ENCODE results near the gene NCEH1.
"Not testable (repeated sequence)": the region's sequence is repeated elsewhere in the genome, so short reads cannot be mapped to it uniquely, and the experiment has no call there.

Gene NCEH1, protein sequence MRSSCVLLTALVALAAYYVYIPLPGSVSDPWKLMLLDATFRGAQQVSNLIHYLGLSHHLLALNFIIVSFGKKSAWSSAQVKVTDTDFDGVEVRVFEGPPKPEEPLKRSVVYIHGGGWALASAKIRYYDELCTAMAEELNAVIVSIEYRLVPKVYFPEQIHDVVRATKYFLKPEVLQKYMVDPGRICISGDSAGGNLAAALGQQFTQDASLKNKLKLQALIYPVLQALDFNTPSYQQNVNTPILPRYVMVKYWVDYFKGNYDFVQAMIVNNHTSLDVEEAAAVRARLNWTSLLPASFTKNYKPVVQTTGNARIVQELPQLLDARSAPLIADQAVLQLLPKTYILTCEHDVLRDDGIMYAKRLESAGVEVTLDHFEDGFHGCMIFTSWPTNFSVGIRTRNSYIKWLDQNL

DNA sequence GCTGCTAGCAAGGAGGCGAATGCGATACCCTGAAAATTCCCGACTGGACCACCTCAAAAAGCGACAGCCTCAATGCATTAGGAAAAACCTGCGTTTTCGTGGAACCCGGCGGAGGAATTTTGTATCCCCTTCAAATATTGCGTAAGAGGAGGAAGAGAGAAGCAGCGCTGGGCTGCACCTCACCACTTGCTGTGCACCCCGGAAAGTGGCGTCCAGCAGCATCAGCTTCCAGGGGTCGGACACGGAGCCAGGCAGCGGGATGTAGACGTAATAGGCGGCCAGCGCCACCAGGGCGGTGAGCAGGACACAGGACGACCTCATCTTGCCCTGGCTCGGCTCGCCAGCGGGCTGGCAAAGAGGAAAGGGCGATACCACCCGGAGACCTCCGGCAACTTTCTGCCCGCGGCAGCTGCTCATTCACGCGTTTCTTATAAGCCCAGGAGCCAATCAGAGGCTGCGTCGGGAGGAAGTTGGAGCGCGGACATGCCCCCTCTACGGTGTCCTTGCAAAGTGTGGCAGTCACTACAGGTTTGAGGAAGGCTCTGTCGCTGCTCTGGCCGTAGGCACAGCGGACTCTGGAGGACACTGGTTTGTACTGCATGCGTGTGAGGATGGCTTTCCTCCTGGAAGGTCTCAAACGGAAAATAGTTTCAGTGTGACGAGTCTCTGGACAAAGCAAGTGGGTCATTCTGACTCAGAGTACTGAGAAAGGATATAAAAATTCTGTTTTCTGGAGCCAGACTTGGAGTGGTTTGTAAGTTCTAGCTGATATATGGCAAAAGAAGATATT lies at the start of gene NCEH1:
NCEH1 (minus strand) TSS at position 404 of the 790 bp plus-strand sequence; CDS start at position 321, 83 bp downstream.
- DNase-seq (ENCODE audit: low read depth in 2 of 2): peak; percentile 39 to 60

DNA sequence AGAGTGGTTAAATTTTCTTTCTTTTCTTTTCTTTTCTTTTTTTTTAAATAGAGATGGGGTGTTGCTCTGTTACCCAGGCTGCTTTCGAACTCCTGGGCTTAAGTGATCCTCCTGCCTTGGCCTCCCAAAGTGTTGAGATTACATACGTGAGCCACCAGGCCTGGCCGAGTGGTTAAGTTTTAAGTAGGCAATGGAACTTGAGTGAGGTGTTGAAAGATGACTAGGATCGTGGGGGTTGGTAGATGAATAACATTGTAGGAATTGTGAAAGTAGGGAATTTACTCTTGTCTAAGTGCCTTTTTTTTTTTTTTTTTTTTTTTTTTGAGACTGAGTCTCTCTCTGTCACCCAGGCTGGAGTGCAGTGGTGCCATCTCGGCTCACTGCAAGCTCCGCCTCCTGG lies 49.5 kb upstream of the NCEH1 start:
- DNase-seq (ENCODE audit: low read depth in 2 of 2): not testable (repeated sequence)

DNA sequence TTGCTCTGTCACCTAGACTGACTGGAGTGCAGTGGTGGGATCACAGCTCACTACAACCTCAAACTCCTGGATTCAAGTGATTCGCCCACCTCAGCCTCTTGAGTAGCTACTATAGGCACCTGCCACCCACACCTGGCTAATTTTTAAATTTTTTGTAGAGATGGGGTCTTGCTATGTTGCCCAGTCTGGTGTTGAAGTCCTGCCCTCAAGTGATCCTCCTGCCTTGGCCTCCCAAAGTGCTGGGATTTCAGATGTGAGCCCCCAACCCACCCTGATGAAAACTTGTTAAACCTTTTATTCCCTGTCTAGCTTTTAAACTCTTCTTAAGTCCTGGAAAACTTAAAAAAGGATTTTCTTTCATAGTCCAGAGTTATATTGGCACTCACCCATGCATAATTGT lies 42.3 kb upstream of the NCEH1 start:
- DNase-seq (ENCODE audit: low read depth in 2 of 2): no peak

DNA sequence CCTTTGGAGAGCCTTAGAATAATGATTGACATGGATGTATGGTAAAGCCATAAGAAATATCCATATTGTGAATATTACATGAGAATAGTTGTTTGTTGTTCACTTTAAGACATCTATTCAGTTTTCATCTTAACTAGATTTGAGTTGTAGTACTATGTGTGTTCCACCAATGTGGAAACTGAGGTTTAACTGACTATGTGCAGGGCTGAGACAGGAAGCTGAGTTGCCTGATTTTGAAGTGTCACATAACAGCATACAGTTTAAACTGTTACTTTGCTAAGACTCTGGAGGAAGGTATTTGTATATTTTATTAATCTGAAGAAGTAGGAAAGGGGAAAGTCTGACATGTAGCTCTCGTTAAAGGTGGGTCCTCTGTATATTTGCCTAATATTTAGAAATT lies 41.8 kb upstream of the NCEH1 start:
- no peak for DNase-seq (ENCODE audit: low read depth in 2 of 2)

DNA sequence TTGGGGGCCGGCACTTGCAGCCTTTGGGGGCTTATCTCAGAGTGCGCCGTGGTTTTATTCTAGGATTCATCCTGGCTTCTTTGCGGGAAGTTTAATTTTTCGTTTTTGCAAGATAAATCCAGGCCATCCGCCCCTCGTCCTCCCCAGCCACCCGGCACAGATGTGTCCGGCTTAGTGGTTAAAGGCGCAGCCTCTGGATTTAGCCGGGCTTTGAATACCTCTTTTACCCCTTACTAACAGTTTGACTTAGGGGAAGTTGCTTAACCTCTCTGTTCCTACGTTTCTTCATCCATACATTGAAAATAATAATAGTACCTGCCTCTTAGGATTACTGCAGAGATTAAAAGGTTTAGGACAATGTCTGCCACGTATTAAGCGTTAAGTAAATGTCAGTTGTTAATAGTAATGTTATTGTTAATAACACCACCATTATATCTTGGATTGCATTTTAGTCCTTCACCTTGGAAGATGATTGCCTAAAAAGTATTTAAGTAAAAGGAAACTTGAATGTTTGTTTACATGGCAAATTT lies 40.4 kb upstream of the NCEH1 start:
- DNase-seq (ENCODE audit: low read depth in 2 of 2): no peak

DNA sequence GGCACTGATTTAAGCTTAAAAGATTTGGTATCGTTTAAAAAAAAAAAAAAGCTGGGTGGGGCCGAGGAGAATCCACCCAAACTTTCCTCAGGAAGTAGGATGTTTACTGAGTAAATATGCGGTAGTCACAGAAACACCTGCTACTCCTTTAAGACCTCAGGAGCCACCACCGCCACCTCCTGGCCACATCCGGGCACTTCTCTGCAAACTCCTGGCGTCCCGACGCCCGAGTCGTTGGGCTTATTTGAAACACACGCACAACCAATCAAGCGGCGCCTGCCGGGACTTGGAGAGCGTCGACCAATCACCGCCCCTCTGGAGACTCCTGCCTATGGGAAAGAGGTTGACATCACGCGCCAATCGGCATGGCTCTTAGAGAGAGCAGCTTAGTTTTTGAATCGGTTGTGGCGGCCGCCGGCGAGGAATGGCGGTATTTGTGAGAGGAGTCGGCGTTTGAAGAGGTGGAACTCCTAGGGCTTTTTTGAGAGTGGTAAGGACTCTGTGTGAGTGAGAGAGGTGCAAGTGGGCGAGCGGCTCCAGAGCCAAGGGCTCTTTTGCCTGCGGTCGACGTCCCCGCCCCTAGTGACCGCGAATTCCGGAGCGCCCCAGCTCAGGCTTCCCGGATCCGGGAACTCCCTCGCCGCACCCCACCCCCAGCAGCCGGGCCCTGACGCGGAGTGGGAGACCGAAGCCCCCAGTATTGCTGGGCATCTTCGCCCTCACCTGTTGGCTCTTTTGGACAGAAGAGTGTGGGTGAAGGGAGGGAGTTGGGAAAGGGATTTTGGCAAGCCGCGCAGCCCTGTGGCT lies 39.7 kb upstream of the NCEH1 start, which contains the start of gene ECT2:
ECT2 (plus strand) TSS at position 359 of the 807 bp plus-strand sequence. CDS start 3,805 bp downstream, outside the sequence.
- peak; percentile 94 to 97 for DNase-seq (ENCODE audit: low read depth in 2 of 2)

DNA sequence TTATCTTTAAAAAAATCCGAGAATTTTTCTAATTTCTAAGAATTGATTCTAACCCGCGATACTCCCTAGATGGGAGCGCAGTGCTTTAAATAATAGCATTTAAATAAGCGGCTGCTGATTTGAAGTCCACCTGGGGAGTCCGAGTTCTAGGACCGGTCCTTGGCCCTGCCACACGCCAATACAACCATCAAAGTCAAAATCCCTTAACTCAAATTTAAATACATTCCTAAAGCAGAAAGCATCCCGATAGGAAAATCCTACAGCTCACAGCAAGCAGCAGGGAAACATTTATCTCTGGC lies 39.2 kb upstream of the NCEH1 start:
- DNase-seq (ENCODE audit: low read depth in 2 of 2): no peak

DNA sequence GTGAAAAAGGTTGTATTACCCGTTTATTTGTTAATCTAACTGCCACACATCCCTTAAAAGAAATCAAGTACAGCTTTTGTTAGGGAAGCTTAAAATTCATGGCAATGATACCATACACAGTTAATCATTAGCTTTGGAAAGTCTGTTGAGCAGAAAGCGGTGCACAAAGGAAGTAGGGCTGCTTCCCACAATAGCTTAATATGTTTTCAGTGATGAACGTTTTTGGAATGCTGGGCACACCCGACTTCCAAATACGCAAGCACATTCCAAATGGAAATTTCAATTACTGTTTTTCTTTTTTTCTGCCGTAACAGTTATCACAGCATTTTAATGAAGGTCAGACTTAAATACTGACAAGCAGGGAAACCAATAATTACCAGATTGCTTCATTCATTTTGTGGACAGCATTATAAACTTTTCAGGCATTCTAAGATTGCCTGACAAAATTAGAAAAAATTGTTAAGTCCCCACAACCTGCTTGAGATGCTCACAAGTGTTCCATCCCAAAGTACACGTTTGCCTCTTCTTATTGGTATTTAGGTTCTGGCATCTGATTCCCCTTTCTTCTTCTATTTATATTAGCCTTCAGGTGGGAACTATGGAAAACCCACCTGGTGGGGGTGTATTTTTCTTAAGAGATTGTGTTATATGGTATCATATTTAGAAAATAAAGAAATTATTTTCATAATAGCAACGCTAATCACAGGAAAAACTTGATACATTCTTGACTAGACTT lies 38.5 kb upstream of the NCEH1 start:
- no peak for DNase-seq (ENCODE audit: low read depth in 2 of 2)

DNA sequence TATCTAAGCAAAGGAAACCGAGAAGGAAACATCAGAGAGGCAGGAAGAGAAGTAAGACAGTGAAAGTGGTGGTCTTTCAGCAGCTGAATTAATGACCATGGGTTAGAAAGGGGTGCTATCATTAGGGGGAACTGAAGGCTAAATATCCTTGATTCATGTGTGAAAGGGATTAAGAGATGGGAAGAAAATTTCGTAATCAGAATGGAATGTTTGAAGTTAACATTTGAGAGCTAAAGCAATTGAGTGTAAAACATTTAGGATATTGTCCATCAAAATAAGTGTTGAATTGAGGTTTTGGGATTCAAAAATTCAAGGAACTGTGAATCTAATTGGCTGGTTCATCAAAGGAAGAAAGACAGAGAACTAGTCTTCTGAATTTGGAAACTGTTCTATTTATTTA lies 35.6 kb upstream of the NCEH1 start:
- DNase-seq (ENCODE audit: low read depth in 2 of 2): no peak

DNA sequence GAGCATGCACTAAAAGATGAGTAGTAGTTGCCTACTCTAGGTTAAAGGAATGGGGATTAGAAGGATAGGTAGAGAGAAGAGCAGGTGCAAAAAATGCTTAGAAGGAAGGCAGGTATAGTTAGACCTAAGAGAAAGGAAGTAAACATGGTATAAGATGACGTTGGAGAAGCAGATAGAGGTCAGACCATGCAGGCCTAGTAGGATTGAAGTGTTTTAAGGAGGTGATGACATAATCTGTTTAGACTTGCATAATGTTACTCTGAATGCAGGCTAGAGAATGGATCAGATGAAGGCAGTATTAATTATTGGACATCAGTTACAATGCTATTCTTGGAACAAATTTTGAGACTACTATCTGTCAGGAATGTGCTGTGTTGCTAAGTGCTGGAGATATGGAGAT lies 28.6 kb upstream of the NCEH1 start:
- DNase-seq (ENCODE audit: low read depth in 2 of 2): no peak

DNA sequence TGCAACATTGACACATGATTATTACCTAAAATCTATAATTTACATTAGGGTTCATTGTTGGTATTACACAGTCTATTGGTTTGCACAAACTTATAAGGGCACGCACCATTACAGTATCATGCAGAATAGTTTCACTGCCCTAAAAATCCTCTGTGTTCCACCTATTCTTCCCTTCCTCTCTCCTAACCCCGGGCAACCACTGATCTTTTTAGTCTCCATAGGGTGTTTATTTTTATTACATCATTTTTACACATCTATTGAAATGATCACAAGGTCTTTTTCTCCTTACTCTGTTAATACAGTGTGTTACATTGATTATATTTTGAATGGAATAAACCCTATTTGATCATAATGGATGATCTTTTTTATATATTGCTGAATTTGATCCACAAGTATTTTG lies 24.1 kb upstream of the NCEH1 start:
- no peak for DNase-seq (ENCODE audit: low read depth in 2 of 2)

DNA sequence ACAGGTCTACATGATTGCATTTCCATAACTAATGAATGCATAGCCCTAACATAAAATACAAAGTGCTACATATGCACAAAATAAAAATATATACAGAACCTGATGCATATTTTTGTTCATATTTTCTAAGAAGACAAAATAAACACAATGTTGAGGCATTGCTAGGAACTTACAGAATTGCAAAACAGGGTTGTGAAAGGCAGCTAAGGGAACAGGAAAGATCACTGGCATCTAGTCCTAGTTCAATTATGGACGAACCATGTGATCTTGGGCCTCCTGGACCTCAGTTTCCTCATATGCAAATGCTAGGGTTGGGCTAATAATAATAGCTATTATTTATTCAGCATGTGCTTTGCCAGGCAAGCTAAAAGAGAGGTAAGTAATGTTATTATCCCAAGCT lies 15.5 kb upstream of the NCEH1 start:
- DNase-seq (ENCODE audit: low read depth in 2 of 2): no peak

DNA sequence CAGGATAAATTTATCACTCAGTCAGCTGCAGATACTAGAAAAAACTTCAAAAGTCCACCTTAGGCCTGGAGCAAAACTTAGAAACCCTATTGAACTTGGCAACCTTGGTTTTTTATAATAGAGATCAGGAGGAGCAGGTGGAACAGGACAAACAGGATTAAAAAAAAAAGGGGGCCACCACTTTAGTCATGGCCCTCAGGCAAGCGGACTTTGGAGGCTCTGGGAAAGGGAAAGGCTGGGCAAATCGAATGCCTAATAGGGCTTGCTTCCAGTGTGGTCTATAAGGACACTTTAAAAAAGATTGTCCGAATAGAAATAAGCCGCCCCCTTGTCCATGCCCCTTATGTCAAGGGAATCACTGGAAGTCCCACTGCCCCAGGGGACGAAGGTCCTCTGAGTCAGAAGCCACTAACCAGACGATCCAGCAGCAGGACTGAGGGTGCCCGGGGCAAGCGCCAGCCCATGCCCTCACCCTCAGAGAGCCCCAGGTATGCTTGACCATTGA lies 11.7 kb upstream of the NCEH1 start:
- not testable (repeated sequence) for DNase-seq (ENCODE audit: low read depth in 2 of 2)

DNA sequence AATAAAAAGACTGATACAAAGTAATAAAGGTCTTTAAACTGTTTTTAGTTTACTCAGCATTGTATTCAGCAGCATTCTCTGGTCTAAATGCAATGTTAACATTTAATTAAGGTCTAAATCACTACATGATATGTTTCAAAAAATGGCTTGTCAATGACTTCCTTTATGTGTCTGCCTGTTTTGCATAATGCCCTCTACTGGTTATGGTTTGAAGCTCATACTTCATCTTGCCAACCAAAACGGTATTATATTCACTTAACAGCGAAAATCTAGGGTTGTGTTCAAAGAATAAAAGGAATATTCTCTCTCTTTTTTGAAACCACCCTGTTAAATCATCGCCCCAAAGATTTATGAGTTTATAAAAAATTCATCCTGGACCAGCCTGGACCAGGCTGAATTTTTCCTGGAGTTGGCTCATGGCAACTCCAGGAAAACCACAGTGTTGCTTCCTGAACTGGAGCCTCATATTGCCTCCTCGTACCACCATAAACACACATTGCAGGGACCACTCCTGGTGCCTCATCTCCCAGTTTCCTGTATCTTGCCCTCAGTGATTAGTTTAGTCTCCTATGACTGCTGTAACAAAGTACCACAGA lies 6.7 kb upstream of the NCEH1 start:
- no peak for DNase-seq (ENCODE audit: low read depth in 2 of 2)

DNA sequence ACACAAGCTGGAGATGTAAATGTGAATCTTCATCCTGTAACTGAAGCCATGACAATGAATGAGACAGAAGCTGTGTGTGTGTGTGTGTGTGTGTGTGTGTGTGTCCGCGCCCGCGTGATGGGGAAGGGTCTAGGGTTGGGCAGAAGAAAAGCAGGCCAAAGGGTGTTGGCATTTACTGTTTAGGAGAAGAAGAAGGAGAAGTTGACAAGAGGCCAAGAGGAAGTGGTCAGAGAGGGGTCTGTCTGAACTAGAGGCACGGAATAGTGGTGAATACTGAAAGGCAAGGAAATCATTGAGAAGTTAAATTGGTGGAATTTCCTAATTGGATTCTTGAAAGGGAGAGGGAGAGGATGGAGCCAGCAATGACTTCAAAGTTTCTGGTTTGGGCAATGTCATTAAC lies 5.6 kb upstream of the NCEH1 start:
- DNase-seq (ENCODE audit: low read depth in 2 of 2): no peak

DNA sequence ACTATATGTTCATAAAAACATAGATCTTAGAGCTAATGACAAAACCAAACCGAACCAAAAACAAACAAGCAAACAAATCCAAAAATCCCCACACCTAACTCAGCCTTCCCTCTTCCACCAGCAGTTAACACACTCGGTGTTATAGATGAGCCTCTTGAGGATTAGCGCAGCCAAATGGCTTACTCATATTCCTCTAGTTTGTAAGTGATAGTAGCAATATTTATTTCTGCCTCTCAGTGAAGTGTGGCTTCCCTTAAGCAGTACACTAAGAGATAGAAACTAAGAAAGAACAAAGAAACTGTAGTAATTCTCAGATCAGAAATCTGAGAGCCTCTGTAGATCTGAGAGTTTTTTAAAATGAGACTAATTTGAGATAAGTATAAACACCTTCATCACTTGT lies 2.4 kb upstream of the NCEH1 start:
- no peak for DNase-seq (ENCODE audit: low read depth in 2 of 2)

DNA sequence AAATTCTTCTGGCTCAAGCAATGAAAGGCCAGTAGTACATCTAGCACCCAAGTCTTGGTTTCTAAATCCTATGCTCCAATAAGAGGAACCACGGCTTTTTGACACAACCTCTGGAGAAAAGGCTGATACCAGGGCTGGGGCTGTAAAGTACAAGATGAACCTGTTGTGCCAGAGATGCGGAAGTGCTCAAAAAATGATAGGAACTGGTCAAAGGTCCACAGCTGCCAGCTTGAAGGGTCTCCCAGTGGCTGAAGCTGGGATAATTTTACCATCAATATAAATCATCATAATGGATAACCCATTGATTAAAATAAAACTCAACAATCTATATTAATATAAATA lies 558 bp upstream of the NCEH1 start:
- DNase-seq (ENCODE audit: low read depth in 2 of 2): no peak

DNA sequence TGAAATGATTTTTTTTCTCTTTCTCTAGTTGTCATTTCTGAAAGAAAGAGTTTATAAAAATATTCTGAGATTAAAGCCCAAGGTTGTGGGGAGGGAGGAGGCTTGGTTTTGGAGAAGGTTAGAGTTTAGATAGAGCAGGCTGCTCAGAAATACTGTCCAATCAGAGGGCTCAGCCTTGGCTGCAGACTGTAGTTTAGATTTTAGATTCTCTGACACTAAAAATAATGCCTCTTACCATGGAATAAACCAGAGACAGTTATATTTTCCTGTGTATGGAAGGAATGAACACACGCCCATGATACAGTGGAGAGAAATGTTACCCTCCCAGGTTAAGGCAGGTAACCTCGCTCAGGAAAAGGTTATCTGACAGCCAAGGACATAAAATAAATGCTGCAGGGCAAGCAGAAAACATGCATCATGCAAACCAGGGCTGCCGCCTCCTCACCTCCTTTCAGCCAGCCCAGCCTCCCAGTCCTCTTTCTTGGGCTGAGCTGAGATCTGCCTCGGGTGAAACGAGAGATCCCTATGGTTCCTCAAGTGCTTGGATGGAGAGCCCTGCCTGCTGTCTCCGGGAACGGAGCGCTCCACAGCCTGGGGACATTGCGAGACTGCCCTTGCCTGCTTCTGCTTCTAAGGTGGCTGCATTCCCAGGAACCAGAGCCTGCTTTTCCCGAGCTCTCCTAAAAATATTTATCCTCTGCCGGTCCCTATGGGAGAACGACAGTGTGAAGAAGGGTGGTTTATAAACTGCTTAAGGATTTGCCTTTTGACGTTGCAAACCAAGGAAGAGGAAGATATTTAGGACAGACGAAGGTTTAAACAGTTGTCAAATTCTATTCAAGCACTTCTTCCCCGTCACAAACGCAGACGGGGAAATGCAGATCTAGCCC lies 848 bp downstream of the NCEH1 start:
- no peak for DNase-seq (ENCODE audit: low read depth in 2 of 2)

DNA sequence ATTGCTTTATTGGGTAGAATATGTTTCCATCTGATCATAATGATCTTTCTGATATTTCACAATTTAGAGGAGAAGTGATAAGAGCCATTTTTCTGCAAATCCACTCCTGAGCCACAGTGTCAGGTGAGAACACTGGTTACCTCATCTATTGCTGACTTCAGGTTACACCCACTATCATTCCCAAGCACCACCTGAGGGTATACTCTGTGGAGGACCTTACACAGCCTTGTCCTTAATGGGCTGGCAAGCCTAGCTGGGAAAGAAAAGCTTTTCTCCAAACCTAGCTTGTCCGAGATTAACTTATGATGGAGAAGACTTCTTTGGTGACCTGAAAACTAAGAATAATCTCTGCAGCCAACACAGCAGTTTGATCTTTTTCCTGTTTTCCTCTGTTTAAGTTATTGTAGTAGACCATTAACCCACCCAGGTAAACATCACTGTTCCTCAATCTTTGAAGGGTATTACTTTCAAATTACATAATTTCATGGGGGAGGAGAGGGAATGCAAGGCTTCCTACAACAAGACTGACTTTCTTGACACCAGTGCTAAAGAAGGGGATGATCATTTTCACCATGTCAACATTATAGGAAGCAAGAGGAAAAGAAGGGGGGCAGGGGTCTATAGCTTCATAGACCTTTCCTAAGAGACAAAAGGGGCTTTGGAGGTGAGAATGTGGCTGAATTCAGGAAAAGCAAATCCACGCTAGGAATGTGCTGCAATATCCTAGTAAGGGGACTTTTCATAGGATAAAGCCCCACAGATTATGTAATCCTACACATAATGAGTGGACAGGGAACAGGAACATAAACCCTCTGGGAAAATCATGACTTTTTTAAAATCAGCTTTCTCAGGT lies 1.7 kb downstream of the NCEH1 start:
- DNase-seq (ENCODE audit: low read depth in 2 of 2): no peak
